ENCODE data around the gene TNFRSF13B.

The TNFRSF13B gene

GRCh38 chr17:16971458-16972338 lies at the start of gene TNFRSF13B:
TSS of gene TNFRSF13B (minus strand) at chr17:16972118. CDS start at chr17:16972075, 43 bp downstream.
- Histone ChIP-seq H3K27ac (no peak within 1 kb of the TSS), H3K36me3 (ENCODE audit: insufficient read depth, low read length) (no peaks in the 10 kb centered on the region), H3K4me3 (no peak within 1 kb of the TSS), H3K9me3 (ENCODE audit: low read depth, low read length) (no peaks in the 10 kb centered on the region), H3K9ac (ENCODE audit: insufficient read length) (no peak within 1 kb of the TSS)
- TF ChIP-seq FOXP2 (optimal IDR thresholded peaks at IDR 0.05; ENCODE audit: control extremely low read depth, extremely low read length, insufficient read depth): no peak
- no peak for TF ChIP-seq POLR2AphosphoS5 (IDR thresholded peaks at IDR 0.05; ENCODE audit: borderline replicate concordance, low read depth, low read length)
- TF ChIP-seq EZH2 (IDR thresholded peaks at IDR 0.05): no peak
- DNase-seq (ENCODE audit: low read depth, low spot score): no peak

GRCh38 chr17:17021194-17021863 lies 49.4 kb upstream of the TNFRSF13B start:
- Histone ChIP-seq H3K27ac (no peak overlapping the region), H3K4me3 (no peak overlapping the region), H3K9me3 (ENCODE audit: low read depth, low read length) (no peaks in the 10 kb centered on the region), H3K9ac (ENCODE audit: insufficient read length) (no peak overlapping the region), H3K36me3 (ENCODE audit: insufficient read depth, low read length) (no peaks in the 10 kb centered on the region)
- DNase-seq (ENCODE audit: low read depth, low spot score): no peak
- no peak for TF ChIP-seq EZH2 (IDR thresholded peaks at IDR 0.05)
- no peak for TF ChIP-seq POLR2AphosphoS5 (IDR thresholded peaks at IDR 0.05; ENCODE audit: borderline replicate concordance, low read depth, low read length)
- no peak for TF ChIP-seq FOXP2 (optimal IDR thresholded peaks at IDR 0.05; ENCODE audit: control extremely low read depth, extremely low read length, insufficient read depth)

GRCh38 chr17:17020821-17021193 lies 48.9 kb upstream of the TNFRSF13B start:
- Histone ChIP-seq H3K36me3 (ENCODE audit: insufficient read depth, low read length) (no peaks in the 10 kb centered on the region), H3K27ac (no peak overlapping the region), H3K4me3 (no peak overlapping the region), H3K9me3 (ENCODE audit: low read depth, low read length) (no peaks in the 10 kb centered on the region), H3K9ac (ENCODE audit: insufficient read length) (no peak overlapping the region)
- DNase-seq (ENCODE audit: low read depth, low spot score): no peak
- TF ChIP-seq FOXP2 (optimal IDR thresholded peaks at IDR 0.05; ENCODE audit: control extremely low read depth, extremely low read length, insufficient read depth): no peak
- no peak for TF ChIP-seq EZH2 (IDR thresholded peaks at IDR 0.05)
- no peak for TF ChIP-seq POLR2AphosphoS5 (IDR thresholded peaks at IDR 0.05; ENCODE audit: borderline replicate concordance, low read depth, low read length)

GRCh38 chr17:17019891-17020456 lies 48.1 kb upstream of the TNFRSF13B start:
- no peak for DNase-seq (ENCODE audit: low read depth, low spot score)
- Histone ChIP-seq H3K36me3 (ENCODE audit: insufficient read depth, low read length) (no peaks in the 10 kb centered on the region), H3K4me3 (no peak overlapping the region), H3K9ac (ENCODE audit: insufficient read length) (no peak overlapping the region), H3K27ac (no peak overlapping the region), H3K9me3 (ENCODE audit: low read depth, low read length) (no peaks in the 10 kb centered on the region)
- TF ChIP-seq EZH2 (IDR thresholded peaks at IDR 0.05) (no peak), POLR2AphosphoS5 (IDR thresholded peaks at IDR 0.05; ENCODE audit: borderline replicate concordance, low read depth, low read length) (no peak), FOXP2 (optimal IDR thresholded peaks at IDR 0.05; ENCODE audit: control extremely low read depth, extremely low read length, insufficient read depth) (no peak)

GRCh38 chr17:17019430-17019762 lies 47.5 kb upstream of the TNFRSF13B start:
- DNase-seq (ENCODE audit: low read depth, low spot score): no peak
- TF ChIP-seq POLR2AphosphoS5 (IDR thresholded peaks at IDR 0.05; ENCODE audit: borderline replicate concordance, low read depth, low read length) (no peak), EZH2 (IDR thresholded peaks at IDR 0.05) (no peak), FOXP2 (optimal IDR thresholded peaks at IDR 0.05; ENCODE audit: control extremely low read depth, extremely low read length, insufficient read depth) (no peak)
- H3K27ac ChIP-seq: no peak overlapping the region
- no peaks in the 10 kb centered on the region for H3K9me3 ChIP-seq (ENCODE audit: low read depth, low read length)
- no peaks in the 10 kb centered on the region for H3K36me3 ChIP-seq (ENCODE audit: insufficient read depth, low read length)
- no peak overlapping the region for H3K4me3 ChIP-seq
- H3K9ac ChIP-seq (ENCODE audit: insufficient read length): no peak overlapping the region

- Histone ChIP-seq H3K9me3 (ENCODE audit: low read depth, low read length) (no peaks in the 10 kb centered on the region), H3K9ac (ENCODE audit: insufficient read length) (no peak overlapping the region), H3K4me3 (no peak overlapping the region), H3K27ac (no peak overlapping the region), H3K36me3 (ENCODE audit: insufficient read depth, low read length) (no peaks in the 10 kb centered on the region)
- DNase-seq (ENCODE audit: low read depth, low spot score): no peak
- TF ChIP-seq FOXP2 (optimal IDR thresholded peaks at IDR 0.05; ENCODE audit: control extremely low read depth, extremely low read length, insufficient read depth) (no peak), POLR2AphosphoS5 (IDR thresholded peaks at IDR 0.05; ENCODE audit: borderline replicate concordance, low read depth, low read length) (no peak), EZH2 (IDR thresholded peaks at IDR 0.05) (no peak)
These were observed 46.9 kb upstream of the TNFRSF13B start for GRCh38 chr17:17018612-17019429.

GRCh38 chr17:17018021-17018441 lies 46.1 kb upstream of the TNFRSF13B start:
- TF ChIP-seq FOXP2 (optimal IDR thresholded peaks at IDR 0.05; ENCODE audit: control extremely low read depth, extremely low read length, insufficient read depth) (no peak), POLR2AphosphoS5 (IDR thresholded peaks at IDR 0.05; ENCODE audit: borderline replicate concordance, low read depth, low read length) (no peak), EZH2 (IDR thresholded peaks at IDR 0.05) (no peak)
- Histone ChIP-seq H3K4me3 (no peak overlapping the region), H3K9me3 (ENCODE audit: low read depth, low read length) (no peaks in the 10 kb centered on the region), H3K36me3 (ENCODE audit: insufficient read depth, low read length) (no peaks in the 10 kb centered on the region), H3K27ac (no peak overlapping the region), H3K9ac (ENCODE audit: insufficient read length) (no peak overlapping the region)
- no peak for DNase-seq (ENCODE audit: low read depth, low spot score)
